GM18519 (cell line): ENCODE results near the gene SPATC1L.
"Not testable (repeated sequence)": the region's sequence is repeated elsewhere in the genome, so short reads cannot be mapped to it uniquely, and the experiment has no call there.

ENCODE experiments used
- ATAC-seq: cut with Tn5 transposase; IDR thresholded peaks from one replicate; pipeline ENCODE4 v1.9.1; 2021; ENCODE audit warnings: mild to moderate bottlenecking, moderate library complexity; ENCODE audit not compliant: unreplicated experiment, low FRiP score

Gene SPATC1L

DNA sequence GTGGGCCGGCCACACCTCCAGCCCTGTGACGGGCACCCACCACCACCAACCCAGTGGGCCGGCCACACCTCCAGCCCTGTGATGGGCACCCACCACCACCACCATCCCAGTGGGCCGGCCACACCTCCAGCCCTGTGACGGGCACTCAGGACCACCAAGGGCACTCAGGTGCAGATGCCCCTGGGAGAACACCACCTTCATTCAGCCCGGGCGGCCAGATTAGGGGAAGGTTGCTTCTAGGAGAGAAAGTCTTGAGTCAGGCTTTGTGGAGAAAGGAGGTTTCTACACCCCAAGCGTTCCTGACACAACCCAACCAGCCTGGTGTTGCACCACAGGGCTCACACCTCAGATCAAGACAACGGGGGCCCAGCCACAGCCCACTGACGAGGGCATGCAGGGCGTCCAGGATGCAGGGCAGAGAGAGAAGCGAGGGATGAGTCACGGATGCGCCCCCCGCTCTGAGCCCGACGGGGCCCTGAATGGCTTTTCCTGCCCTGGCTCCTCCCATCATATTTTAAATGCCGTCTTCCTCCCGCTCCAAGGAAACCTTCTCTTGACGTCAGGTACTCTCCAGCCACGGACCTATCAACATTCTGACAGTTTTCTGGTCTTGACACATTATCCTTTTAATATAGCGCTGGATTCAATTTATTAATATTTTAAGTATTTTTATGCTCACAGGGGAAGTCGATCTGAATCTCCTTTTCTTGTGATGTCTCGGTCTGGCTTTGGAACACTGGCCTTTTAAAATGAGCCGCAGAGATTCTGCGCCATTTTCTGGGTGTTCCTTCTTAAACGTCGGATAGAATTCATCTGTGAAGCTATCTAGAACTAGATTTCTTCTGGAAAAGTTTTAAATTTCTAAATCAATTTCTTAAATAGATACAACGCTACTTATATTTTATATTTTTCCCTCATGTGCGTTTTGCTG lies 631 bp upstream of the SPATC1L start:
- ATAC-seq, result no peak

DNA sequence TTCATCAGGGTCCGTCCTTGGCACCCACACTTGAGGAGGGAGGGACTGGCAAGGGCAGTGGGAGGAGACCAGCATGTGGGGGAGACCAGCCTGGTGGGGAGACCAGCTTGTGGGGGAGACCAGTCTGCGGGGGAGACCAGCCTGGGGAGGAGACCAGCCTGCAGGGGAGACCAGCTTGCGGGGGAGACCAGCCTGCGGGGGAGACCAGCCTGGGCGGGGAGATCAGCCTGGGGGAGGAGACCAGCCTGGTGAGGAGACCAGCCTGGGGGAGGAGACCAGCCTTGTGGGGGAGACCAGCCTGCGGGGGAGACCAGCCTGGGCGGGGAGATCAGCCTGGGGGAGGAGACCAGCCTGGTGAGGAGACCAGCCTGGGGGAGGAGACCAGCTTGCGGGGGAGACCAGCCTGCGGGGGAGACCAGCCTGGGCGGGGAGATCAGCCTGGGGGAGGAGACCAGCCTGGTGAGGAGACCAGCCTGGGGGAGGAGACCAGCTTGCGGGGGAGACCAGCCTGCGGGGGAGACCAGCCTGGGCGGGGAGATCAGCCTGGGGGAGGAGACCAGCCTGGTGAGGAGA lies 836 bp downstream of the SPATC1L start:
- ATAC-seq, result not testable (repeated sequence)

DNA sequence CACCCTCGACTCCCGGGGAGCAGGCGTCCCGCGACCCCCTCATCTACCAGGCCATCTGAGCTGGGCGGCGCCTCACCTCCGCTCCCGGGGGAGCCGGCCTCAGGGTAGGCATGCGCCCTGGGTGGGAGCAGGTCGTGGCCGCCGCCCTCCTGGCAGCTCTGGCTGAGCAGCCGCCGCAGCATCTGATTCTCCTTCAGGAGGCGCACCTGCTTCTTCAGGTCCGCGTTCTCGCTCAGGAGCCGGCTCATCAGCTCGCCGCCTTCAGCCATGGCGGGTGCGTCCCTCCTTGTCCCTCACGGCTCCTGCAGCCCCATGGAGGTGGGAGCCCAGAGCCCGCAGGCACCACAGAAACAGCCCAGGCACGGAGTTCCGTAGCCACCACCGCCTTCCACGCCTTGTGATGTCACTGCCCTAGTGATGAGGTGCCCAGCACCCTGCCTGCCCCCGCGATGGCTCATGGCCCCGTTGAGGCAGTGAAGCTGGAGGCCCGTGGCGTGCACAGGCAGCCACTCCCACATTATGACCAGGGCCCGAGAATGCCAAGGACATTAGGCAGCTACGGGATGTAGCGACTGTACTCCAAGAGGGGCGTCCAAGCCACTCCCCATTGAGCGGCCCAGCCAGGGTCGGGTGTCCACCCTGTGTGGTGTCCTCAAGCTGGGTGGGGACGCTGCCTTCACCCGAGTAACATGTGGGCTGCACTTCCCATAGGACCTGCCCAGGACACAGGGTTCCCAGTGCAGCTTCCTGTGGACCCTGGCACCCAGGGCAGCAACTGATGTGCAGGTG lies 1.5 kb downstream of the SPATC1L start:
- no peak for ATAC-seq

DNA sequence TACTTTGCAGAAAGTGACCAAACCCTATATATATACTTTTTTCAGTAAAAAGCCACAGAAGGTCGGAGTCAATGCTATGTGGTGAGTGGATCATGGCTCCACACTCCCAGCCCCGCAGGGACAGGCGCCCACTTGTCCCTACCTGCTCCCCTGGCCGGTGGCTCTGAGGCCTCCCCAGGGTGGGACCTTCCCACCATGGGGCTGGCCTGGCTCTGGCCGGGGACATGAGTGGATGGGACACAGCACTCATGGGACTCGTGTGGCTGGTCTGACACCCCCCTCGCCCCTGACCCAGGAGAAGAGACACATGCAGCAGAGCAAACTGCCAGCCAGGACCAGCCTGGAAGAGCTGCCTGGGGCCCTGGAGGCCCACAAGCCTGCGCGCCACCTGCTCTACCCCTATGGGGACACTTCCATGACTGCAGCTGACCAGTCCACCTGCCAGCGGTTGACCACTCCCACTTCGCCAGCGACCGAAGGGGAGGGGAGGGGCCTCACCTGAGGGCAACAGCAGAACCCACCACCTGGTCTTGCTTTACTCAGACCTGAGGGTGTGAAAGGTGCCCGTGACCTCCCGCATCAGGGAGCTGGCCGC lies 2.2 kb downstream of the SPATC1L start:
- ATAC-seq, result no peak

DNA sequence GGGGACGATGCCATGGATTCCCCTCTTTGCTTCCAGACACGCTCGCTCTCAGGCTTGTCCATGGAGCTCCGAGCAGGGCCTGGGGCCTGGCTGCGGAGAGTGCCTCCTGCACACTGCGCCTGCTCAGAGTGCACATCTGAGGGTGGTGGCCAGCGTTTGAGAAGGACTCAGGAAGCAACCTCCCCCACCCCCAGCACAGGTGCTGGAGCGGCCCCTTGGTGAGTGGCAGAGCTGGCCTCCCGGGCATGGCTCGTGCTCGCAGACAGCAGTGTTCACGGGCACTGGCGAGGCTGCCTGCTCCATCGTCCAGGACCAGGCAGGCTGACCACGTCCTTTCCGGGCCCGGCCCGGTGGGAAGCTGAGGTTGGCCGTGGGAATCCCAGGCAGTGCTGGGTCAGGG lies 2.8 kb downstream of the SPATC1L start:
- ATAC-seq, result no peak

DNA sequence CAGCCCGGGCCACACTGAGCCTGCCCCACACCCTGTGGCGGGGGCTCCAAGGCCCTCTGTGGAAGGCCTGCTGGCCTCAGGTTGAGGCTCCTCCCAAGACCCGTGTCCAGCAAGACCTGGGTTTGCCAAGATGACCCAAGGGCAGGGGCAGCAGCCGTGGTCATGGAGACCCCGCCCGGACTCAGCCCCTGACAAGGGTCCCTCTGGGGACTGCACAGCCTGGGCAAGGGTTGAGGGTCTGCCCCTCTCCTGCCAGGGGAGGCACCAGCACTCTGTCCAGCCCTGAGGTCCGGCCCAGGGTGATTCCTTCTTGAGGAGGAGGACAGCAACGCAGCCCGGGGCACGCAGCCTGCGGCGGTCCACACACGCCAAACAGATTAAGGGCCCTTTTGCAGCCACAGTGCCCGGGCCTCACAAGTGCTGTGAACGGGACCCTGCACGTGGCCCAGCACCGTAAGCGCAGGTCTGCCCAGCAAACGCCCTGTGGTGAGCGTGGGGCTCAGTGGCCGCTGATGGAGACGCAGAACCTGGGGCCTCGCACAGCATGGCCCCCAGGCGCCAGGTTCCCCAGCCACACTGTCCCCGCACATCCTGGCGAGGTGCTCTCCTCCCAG lies 3.4 kb downstream of the SPATC1L start:
- no peak for ATAC-seq

DNA sequence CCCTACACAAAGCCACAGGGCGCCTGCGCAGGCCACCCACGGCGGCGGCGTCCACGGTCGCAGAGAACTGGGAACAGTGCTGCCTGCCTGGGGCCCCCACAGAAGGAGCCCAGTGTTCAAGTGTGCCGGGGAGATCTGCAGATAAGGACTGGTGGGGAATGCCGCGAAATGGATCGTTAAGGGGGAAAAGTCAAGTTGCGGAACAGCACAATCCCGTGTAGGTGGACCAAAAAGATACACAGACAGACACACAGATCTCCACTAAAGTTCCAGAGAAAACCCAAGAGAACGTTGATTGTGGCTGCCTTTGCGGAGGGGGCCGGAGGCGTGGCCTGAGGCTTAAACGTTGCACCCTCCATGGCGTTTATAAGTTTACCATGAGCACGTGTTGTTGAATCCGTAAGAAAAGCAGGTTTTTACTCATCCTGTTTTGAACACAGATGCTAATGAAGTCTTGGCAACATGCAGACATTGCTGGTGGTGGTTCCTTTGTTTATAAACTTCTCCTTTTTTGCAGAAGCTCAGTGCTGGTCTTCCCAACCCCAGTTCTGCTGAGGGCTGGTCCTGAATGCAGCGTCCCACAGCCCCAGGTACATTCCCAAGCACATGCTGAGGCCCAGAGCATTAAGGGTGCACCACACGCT lies 4.1 kb downstream of the SPATC1L start:
- no peak for ATAC-seq

DNA sequence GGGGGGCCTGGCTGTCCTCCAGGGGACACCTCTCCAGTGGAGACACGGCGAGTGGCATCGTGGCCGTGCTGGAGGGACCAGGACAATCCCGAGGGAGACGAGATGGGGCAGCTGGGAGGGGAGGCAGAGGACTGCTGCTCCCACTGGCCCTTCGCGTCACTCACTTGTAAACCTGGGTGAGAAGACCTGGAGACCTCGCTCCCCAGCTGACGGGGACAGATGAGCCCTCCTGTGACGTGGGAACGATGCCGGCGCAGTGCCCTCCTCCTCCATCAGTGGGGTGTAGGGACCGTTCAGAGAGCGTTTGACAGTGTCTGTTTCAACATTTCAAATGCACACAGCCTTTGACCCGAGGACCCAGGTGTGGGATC lies 4.6 kb downstream of the SPATC1L start:
- no peak for ATAC-seq

DNA sequence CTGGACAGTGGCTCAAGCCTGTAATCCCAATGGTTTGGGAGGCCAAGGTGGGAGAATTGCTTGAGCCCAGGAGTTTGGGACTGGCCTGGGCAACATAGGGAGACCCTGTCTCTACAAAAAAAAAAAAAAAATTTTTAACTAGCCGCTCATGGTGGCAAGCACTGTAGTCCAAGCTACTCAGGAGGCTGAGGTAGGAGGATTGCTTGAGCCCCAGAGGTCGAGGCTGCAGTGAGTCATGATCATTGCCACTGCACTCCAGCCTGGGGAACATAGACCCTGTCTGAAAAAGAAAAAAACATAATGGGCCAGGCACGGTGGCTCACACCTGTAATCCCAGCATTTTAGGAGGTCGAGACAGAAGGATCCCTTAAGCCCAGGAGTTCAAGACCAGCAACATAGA lies 5.3 kb downstream of the SPATC1L start:
- ATAC-seq, result no peak

DNA sequence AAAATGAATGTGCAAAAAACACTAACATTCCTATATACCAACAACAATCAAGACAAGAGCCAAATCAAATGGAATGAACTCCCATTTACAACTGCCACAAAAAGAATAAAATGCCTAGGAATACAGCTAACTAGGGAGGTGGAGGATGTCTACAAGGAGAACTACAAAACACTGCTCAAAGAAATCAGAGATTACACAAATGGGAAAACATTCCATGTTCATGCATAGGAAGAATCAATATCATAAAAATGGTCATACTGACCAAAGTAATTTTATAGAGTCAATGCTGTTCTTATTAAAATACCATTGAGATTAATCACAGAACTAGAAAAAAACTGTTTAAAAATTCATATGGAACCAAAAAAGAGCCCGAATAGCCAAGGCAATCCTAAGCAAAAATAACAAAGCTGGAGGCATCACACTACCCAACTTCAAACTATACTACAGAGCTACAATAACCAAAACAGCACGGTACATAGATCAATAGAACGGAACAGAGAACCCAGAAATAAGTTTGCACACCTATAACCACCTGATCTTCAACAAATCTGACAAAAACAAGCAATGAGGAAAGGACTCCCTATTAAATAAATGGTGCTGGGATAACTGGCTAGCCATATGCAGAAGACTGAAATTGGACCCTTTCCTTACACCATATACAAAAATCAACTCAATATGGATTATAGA lies 7.7 kb downstream of the SPATC1L start:
- ATAC-seq, result not testable (repeated sequence)

DNA sequence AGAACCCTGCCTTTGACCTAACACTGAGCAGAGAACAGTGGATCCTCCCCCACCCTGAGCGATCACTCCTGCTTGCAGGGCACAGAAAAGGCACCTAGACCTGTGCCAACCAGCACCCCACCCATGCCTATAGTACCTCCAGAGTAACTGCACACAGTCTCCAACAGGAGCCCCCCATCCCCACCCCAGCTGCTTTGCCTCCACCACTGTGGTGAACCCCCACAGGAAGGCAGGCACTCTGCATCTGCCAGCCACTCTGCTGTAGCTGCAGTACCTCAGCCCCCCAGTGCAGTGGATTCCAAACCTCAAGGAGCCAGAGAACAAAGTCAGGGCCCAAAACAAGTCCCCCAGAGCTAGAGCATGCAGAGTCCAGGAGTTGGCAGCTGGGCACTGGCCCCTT lies 10.7 kb downstream of the SPATC1L start:
- ATAC-seq, result no peak

DNA sequence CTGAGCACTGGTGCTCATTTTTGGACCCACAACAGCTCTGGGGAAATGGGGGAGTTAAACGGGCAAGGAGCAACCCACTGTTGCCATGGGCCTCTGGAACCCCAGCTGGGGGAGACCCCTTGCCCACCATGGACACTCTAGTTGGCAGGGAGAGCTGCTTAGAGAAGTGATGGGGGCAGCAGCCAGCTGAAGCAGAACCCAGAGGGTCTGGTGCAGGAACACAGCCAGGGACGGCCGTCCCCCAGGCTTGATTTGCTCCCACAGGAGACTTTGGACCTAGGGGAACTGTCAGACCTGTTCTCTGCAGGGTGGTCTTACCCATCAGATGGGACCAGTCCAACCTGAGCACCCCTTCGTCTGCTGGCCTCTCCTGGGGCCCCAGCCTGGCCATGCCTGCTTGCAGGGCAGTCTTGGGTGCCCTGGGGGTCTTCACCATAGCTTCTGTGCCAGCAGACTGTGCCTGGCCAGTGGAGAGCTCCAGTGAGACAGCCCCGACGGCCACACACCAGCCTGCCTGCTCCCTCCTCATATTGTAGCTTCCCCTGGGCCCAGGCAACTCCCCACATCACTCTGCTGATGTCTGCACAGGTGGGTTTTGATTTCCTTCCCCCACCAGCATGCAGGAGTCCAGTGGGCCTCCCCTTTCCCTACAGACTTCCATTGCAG lies 11.3 kb downstream of the SPATC1L start:
- no peak for ATAC-seq

DNA sequence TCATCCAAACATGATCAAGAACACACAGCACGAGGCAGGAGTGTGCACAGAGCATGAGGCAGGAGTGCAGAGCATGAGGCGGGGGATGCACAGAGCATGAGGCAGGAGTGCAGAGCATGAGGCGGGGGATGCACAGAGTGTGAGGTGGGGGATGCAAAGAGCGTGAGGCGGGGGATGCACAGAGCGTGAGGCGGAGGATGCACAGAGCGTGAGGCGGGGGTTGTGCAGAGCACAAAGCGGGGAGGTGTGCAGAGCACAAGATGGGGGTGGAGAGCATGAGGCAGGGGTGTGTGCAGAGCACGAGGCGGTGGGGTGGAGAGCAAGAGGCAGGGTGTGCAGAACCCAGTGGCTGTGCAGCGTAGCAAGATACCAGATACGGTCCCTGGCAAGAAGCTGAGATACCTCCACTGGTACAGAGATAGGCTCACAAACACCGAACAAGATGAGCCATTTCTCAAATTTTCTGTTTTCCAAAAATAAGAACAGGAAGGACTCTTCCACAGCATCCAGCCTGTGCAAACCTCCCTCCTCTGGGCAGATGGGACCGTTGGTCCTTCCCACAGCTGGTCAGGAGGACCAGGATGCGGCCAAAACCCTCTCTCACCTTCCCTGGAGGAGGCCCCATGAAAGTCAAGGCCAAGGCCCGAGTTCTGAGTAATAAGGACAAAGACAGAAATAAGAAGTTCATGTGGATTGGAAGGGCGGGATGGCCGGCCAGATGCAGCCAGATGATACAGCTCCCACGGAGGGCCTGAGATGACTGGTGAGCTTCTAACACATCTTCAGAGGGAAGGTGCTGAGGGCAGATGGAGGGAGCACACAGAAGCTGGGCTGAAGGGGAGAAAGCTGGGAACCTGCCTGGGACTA lies 12.0 kb downstream of the SPATC1L start:
- ATAC-seq, result no peak

DNA sequence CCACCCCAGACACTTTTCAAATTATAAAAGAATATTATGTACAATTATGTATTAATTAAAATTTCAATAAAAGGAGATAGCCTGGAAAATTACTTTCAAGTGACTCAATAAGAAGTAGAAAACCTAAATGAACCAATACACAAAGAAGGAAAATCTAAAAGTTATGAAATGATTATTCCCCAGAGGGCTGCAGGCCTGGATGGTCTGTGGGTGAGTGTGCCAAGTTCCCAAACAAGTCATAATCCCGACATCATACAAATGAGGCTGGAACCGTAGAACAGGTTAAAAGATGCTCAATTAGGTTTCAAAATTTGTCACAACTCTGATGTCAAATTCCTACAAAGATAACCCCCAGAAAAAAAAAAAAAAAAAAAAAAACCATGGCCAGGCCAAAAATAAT lies 12.7 kb downstream of the SPATC1L start:
- no peak for ATAC-seq

DNA sequence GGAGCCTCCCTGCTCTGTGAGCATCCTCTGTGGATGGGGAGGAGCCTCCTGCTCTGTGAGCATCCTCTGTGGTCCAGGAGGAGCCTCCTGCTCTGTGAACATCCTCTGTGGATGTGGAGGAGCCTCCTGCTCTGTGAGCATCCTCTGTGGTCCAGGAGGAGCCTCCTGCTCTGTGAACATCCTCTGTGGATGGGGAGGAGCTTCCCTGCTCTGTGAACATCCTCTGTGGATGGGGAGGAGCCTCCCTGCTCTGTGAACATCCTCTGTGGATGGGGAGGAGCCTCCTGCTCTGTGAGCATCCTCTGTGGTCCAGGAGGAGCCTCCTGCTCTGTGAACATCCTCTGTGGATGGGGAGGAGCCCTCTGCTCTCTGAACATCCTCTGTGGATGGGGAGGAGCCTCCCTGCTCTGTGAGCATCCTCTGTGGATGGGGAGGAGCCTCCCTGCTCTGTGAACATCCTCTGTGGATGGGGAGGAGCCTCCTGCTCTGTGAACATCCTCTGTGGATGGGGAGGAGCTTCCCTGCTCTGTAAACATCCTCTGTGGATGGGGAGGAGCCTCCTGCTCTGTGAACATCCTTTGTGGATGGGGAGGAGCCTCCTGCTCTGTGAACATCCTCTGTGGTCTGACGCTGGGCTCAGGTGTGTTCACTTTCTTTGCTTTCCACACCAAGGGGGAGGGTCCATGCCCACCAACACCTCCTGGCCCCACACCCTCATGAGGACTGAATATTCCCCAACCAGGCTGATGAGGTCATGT lies 13.6 kb downstream of the SPATC1L start:
- ATAC-seq, result not testable (repeated sequence)

DNA sequence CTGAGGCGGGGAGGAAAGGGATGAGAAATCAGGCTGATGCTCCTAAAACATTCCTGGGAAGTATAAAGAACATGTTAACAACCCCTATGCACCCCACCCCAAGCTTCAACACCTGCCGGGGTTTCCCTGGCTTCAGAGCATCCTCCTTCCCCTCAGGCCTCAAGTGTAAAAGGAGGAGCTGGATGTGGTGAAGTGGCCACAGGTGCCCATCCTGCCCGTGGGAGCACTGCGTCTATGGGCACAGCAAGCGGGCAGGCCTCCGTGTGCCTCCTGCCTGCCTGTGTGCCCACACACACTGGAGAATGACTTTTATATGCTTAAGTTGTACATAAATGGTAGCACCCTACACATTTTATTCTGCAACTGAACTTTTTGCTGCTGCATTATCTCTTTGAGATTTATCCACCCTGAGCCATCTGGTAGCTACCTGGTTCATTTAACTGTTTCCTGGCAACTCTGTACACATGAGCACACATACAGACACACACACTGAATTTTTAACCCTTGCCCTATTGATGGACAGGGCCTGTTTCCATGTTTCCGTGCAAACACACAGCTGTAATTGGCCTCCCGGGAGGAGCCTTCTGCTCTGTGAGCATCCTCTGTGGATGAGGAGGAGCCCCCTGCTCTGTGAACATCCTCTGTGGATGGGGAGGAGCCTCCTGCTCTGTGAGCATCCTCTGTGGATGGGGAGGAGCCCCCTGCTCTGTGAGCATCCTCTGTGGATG lies 15.4 kb downstream of the SPATC1L start:
- no peak for ATAC-seq

DNA sequence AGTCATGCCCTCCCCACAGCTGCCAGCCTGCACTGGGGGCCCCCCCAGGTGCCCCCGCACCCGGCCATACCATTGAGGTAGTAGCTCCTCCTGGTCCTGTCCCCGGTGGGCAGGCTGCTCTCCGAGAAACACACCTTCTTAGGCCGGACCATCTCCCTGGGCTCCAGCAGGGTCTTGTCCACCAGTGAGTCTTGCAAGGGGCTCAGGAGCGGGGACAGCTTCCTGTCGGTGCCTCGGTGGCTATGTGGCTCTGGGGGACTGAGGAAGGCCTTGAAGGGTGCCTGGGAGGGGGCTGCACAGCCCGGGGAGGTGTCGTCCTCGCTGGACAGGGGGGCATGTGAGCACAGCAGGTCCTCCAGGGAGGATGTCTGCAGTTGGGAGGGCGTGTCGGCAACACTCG lies 16.0 kb downstream of the SPATC1L start:
- no peak for ATAC-seq
